ENCODE measurements around the gene TMEM101. TPM values are rescaled to one million over a fixed set of nuclear protein-coding genes. Genes with fewer than 3 reads are reported as not detected.

TMEM101 gene
- total and polyA plus RNA-seq, 10 of the 15 experiments (the other 5 are each of a cell fraction or from before 2014, with no cell fraction given) = 18.4 to 72.5 (median 35.9) TPM

DNA sequence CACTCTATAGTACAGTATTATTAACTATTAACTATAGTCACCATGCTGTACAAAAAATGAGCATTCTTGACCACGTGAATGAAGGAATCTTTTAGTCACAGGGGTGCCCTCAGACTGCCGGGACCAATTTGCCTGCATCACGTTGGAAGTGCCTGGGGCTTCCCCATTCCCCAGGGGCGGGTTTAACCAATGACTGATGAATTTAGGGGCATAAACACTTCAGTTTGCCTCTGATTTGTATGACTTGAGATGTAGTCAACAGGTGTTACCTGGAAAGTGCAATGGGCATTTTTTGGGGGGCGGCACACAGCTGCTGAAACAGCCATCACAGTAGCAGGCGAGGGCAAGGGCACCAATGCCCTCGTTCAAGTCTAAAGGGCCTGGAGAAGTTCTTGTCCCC lies 52.3 kb downstream of the TMEM101 start:
- Histone ChIP-seq H3K27me3 (replicated peaks in 1 of 2; ENCODE audit: control insufficient read depth in 2 of 2, insufficient read depth in 2 of 2, low read length in 1 of 2) (peaks cover 0 to 2% of the 10 kb centered on the region in 2 experiments; a peak in 2 of 4 replicates), H3K4me3 (no peak overlapping the region), H2AFZ (ENCODE audit: control insufficient read depth, low read depth, low read length) (no peak overlapping the region), H4K20me1 (ENCODE audit: control insufficient read depth, insufficient read depth) (no peaks in the 10 kb centered on the region), H3K79me2 (ENCODE audit: control insufficient read depth, insufficient read depth, low read length) (no peaks in the 10 kb centered on the region), H3K9me3 (replicated peaks; ENCODE audit: control insufficient read depth, insufficient read depth, low read length) (no peaks in the 10 kb centered on the region), H3K9ac (ENCODE audit: control insufficient read depth, insufficient read depth, low read length) (no peak overlapping the region), H3K4me1 (ENCODE audit: control insufficient read depth, insufficient read depth, low read length) (no peaks in the 10 kb centered on the region), H3K27ac (ENCODE audit: control insufficient read depth, insufficient read depth) (no peak overlapping the region), H3K36me3 (ENCODE audit: control insufficient read depth in 2 of 2, insufficient read depth in 2 of 2, low read length in 1 of 2) (no peaks in the 10 kb centered on the region), H3K4me2 (ENCODE audit: control insufficient read depth, insufficient read depth) (no peak overlapping the region)
- BruUV-seq (replicated peaks) = no TSS peak
- SMC1A ChIA-PET (ENCODE audit: uncharacterized antibody, unreplicated experiment) = no interaction called here
- ATAC-seq (no peak), FAIRE-seq (no peak), DNase-seq (ENCODE audit: low read depth, low spot score) (no peak)
- CTCF ChIA-PET = interaction anchor here (1.0 to 2.3 kb wide), 2 partner anchors 19 to 48 kb away, joined by 3 to 7 read pairs; no protein-coding TSS in a partner anchor
- TF ChIP-seq SREBF1 (IDR thresholded peaks at IDR 0.05; ENCODE audit: low read length) (no peak), CBX3 (IDR thresholded peaks at IDR 0.05; ENCODE audit: borderline replicate concordance, low read depth) (no peak), BCL11A (IDR thresholded peaks at IDR 0.05; ENCODE audit: low read depth, low read length) (no peak), EGR1 (IDR thresholded peaks at IDR 0.05; ENCODE audit: borderline replicate concordance in 1 of 2, low read depth in 2 of 2, low read length in 2 of 2) (no peak), YBX1 (IDR thresholded peaks at IDR 0.05) (no peak), NFYA (IDR thresholded peaks at IDR 0.05; ENCODE audit: borderline replicate concordance, low read depth, low read length) (no peak), HDAC6 (IDR thresholded peaks at IDR 0.05; ENCODE audit: unreplicated experiment) (no peak), ZZZ3 (IDR thresholded peaks at IDR 0.05; ENCODE audit: control insufficient read depth, insufficient read length, low read depth) (no peak), SMC3 (IDR thresholded peaks at IDR 0.05; ENCODE audit: borderline replicate concordance, low read length) (no peak), RAD21 (IDR thresholded peaks at IDR 0.05; ENCODE audit: insufficient read depth, low read depth, low read length) (no peak), PAX5 (IDR thresholded peaks at IDR 0.05; ENCODE audit: borderline replicate concordance, low read depth, low read length) (no peak)
- TF ChIP-seq, protein P1, sequence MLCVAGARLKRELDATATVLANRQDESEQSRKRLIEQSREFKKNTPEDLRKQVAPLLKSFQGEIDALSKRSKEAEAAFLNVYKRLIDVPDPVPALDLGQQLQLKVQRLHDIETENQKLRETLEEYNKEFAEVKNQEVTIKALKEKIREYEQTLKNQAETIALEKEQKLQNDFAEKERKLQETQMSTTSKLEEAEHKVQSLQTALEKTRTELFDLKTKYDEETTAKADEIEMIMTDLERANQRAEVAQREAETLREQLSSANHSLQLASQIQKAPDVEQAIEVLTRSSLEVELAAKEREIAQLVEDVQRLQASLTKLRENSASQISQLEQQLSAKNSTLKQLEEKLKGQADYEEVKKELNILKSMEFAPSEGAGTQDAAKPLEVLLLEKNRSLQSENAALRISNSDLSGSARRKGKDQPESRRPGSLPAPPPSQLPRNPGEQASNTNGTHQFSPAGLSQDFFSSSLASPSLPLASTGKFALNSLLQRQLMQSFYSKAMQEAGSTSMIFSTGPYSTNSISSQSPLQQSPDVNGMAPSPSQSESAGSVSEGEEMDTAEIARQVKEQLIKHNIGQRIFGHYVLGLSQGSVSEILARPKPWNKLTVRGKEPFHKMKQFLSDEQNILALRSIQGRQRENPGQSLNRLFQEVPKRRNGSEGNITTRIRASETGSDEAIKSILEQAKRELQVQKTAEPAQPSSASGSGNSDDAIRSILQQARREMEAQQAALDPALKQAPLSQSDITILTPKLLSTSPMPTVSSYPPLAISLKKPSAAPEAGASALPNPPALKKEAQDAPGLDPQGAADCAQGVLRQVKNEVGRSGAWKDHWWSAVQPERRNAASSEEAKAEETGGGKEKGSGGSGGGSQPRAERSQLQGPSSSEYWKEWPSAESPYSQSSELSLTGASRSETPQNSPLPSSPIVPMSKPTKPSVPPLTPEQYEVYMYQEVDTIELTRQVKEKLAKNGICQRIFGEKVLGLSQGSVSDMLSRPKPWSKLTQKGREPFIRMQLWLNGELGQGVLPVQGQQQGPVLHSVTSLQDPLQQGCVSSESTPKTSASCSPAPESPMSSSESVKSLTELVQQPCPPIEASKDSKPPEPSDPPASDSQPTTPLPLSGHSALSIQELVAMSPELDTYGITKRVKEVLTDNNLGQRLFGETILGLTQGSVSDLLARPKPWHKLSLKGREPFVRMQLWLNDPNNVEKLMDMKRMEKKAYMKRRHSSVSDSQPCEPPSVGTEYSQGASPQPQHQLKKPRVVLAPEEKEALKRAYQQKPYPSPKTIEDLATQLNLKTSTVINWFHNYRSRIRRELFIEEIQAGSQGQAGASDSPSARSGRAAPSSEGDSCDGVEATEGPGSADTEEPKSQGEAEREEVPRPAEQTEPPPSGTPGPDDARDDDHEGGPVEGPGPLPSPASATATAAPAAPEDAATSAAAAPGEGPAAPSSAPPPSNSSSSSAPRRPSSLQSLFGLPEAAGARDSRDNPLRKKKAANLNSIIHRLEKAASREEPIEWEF (IDR thresholded peaks at IDR 0.05; ENCODE audit: insufficient replicate concordance, low read depth, low read length) = no peak
- TF ChIP-seq, protein P2, sequence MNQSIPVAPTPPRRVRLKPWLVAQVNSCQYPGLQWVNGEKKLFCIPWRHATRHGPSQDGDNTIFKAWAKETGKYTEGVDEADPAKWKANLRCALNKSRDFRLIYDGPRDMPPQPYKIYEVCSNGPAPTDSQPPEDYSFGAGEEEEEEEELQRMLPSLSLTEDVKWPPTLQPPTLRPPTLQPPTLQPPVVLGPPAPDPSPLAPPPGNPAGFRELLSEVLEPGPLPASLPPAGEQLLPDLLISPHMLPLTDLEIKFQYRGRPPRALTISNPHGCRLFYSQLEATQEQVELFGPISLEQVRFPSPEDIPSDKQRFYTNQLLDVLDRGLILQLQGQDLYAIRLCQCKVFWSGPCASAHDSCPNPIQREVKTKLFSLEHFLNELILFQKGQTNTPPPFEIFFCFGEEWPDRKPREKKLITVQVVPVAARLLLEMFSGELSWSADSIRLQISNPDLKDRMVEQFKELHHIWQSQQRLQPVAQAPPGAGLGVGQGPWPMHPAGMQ (IDR thresholded peaks at IDR 0.05; ENCODE audit: borderline replicate concordance) = no peak
- WGBS (ENCODE audit: insufficient coverage, insufficient replicate concordance, low lambda C conversion rate, missing lambda C conversion rate) = 2% methylated on average over 7 of the region's 7 CpGs
- POLR2A ChIA-PET = no interaction called here
- intact Hi-C loops (cut with micrococcal nuclease; ENCODE audit: unreplicated experiment) = no loop called here
- RAD21 ChIA-PET (ENCODE audit: unreplicated experiment) = no interaction called here
- in situ Hi-C loops (cut with MboI) = no loop called here
